NAMALWA (cell line): ENCODE data around the gene VPS51.
A peak's percentile ranks its signal among the peaks of the same experiment; 100 is the strongest.

Source experiments
- DNase-seq: peaks from one replicate; pipeline ENCODE4 v3.0.0-alpha.2; 2015; ENCODE audit warnings: low spot score

The VPS51 gene

GRCh38 chr11:65072631-65072966 lies 23.4 kb upstream of the VPS51 start:
- DNase-seq = no peak

GRCh38 chr11:65077451-65077850 lies 18.6 kb upstream of the VPS51 start:
- peak; percentile 54 for DNase-seq

GRCh38 chr11:65078151-65078550 lies 17.9 kb upstream of the VPS51 start:
- peak; percentile 79 for DNase-seq

- no peak for DNase-seq
These were observed 17.1 kb upstream of the VPS51 start for GRCh38 chr11:65078786-65079342.

GRCh38 chr11:65083134-65083833 lies 12.7 kb upstream of the VPS51 start:
- no peak for DNase-seq

- peak; percentile 97 for DNase-seq
These were observed 12.0 kb upstream of the VPS51 start, which contains the start of the genes CDCA5 and ZFPL1 for GRCh38 chr11:65083834-65084597. Gene CDCA5, minus strand, starts transcription at chr11:65084040. Its CDS starts 62 bp downstream, at chr11:65083978. Gene ZFPL1, plus strand, starts transcription at chr11:65084222. Its CDS starts 477 bp downstream, at chr11:65084699.

- DNase-seq = no peak
These were observed 11.2 kb upstream of the VPS51 start for GRCh38 chr11:65084598-65085375.

GRCh38 chr11:65085446-65085845 lies 10.6 kb upstream of the VPS51 start:
- DNase-seq = no peak

GRCh38 chr11:65086809-65087208 lies 9.2 kb upstream of the VPS51 start:
- DNase-seq = no peak

- DNase-seq = no peak
These were observed 8.8 kb upstream of the VPS51 start for GRCh38 chr11:65087216-65087615.

- DNase-seq = no peak
These were observed 8.2 kb upstream of the VPS51 start for GRCh38 chr11:65087827-65088226.

- DNase-seq = no peak
These were observed 6.4 kb upstream of the VPS51 start for GRCh38 chr11:65089621-65090020.

GRCh38 chr11:65090628-65091027 lies 5.4 kb upstream of the VPS51 start:
- DNase-seq = no peak

GRCh38 chr11:65095427-65095826 lies 587 bp upstream of the VPS51 start:
- DNase-seq = no peak

- no peak for DNase-seq
These were observed 912 bp downstream of the VPS51 start for GRCh38 chr11:65096926-65097325.

- no peak for DNase-seq
These were observed 4.8 kb downstream of the VPS51 start for GRCh38 chr11:65100674-65101350.

- no peak for DNase-seq
These were observed 6.4 kb downstream of the VPS51 start for GRCh38 chr11:65102142-65103095.

GRCh38 chr11:65103476-65103875 lies 7.5 kb downstream of the VPS51 start:
- no peak for DNase-seq

GRCh38 chr11:65104628-65105027 lies 8.6 kb downstream of the VPS51 start:
- no peak for DNase-seq

GRCh38 chr11:65107078-65107477 lies 11.1 kb downstream of the VPS51 start:
- DNase-seq = no peak
